Stomach smooth muscle (tissue), 2 donors: ENCODE measurements around the gene ARSG.
"Not testable (repeated sequence)": the region's sequence is repeated elsewhere in the genome, so short reads cannot be mapped to it uniquely, and the experiment has no call there.

Experiments
- H3K27ac ChIP-seq: one replicate; pipeline ENCODE4 v1.7.0; 2013; ENCODE audit warnings: mild to moderate bottlenecking, low read length, inconsistent platforms
- H3K27me3 ChIP-seq, 2 donors: one replicate each; pipeline ENCODE4 v1.7.0; 2013; ENCODE audit warnings: low read length in 2 of 2; ENCODE audit not compliant: insufficient read depth in 2 of 2, control insufficient read depth in 1 of 2
- H3K36me3 ChIP-seq, 2 donors: one replicate each; pipeline ENCODE4 v1.7.0; 2013; ENCODE audit warnings: low read length in 2 of 2; ENCODE audit not compliant: control insufficient read depth in 2 of 2, insufficient read depth in 2 of 2
- H3K4me1 ChIP-seq: one replicate; pipeline ENCODE4 v1.7.0; 2013; ENCODE audit warnings: low read length; ENCODE audit not compliant: control insufficient read depth, insufficient read depth
- H3K4me3 ChIP-seq, 2 donors: one replicate each; pipeline ENCODE4 v1.7.0; 2013; ENCODE audit warnings: low read length in 2 of 2
- H3K9ac ChIP-seq, 2 donors: one replicate each; pipeline ENCODE4 v1.7.0; 2013; ENCODE audit warnings: low read length in 2 of 2, mild to moderate bottlenecking in 1 of 2
- H3K9me3 ChIP-seq, 2 donors: one replicate each; pipeline ENCODE4 v1.7.0; 2013; ENCODE audit warnings: low read length in 2 of 2; ENCODE audit not compliant: control insufficient read depth in 2 of 2
- donor health status: healthy.
- donor health status: Pancreatic carcinoma.

Gene ARSG

DNA sequence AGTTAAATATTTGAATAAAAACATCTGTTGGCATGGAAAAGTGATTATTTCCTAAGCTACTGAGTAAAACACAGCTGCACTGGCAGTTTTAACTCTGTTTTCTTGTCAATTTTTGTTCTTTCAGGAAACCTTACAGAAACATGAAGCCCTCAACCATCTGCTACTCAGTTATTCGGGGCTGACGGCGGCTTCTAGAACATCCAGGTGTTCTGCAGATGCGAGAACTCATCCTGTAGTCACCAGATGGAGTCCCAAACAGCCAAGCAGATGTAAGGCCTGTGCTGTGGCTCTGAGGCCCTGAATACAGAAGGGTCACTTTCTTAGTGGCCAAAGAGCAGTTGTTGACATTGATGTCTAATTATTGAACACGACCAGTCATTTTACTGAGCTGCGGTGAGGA is 15.5 kb downstream of the ARSG start:
- no peak overlapping the region for H3K27ac ChIP-seq
- no peaks in the 10 kb centered on the region for H3K36me3 ChIP-seq
- no peak overlapping the region for H3K4me3 ChIP-seq
- H3K27me3 ChIP-seq, result no peaks in the 10 kb centered on the region
- no peak overlapping the region for H3K9ac ChIP-seq
- H3K4me1 ChIP-seq, result no peaks in the 10 kb centered on the region
- H3K9me3 ChIP-seq, result peaks cover 0 to 3% of the 10 kb centered on the region in 2 donors

DNA sequence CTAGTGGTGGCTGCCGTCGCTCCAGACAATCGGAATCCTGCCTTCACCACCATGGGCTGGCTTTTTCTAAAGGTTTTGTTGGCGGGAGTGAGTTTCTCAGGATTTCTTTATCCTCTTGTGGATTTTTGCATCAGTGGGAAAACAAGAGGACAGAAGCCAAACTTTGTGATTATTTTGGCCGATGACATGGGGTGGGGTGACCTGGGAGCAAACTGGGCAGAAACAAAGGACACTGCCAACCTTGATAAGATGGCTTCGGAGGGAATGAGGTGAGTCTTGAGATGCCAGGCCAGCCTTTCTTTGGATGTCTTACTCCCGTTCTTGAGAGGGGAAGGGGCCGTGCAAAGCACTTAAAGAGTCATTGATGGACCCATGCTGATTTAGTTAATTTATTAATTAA is 16.1 kb downstream of the ARSG start:
- H3K9ac ChIP-seq, result no peak overlapping the region
- no peak overlapping the region for H3K4me3 ChIP-seq
- no peaks in the 10 kb centered on the region for H3K9me3 ChIP-seq
- no peaks in the 10 kb centered on the region for H3K4me1 ChIP-seq
- no peaks in the 10 kb centered on the region for H3K36me3 ChIP-seq
- no peaks in the 10 kb centered on the region for H3K27me3 ChIP-seq
- no peak overlapping the region for H3K27ac ChIP-seq

DNA sequence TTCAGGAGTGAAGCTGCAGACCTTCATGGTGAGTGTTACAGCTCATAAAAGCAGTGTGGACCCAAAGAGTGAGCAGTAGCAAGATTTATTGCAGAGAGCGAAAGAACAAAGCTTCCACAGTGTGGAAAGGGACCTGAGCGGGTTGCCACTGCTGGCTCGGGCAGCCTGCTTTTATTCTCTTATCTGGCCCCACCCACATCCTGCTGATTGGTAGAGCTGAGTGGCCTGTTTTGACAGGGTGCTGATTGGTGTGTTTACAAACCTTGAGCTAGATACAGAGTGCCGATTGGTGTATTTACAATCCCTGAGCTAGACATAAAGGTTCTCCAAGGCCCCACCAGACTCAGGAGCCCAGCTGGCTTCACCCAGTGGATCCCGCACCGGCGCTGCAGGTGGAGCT is 17.2 kb downstream of the ARSG start:
- not testable (repeated sequence) for H3K4me1 ChIP-seq, H3K36me3 ChIP-seq, H3K4me3 ChIP-seq, H3K27ac ChIP-seq, H3K27me3 ChIP-seq, H3K9ac ChIP-seq, H3K9me3 ChIP-seq

DNA sequence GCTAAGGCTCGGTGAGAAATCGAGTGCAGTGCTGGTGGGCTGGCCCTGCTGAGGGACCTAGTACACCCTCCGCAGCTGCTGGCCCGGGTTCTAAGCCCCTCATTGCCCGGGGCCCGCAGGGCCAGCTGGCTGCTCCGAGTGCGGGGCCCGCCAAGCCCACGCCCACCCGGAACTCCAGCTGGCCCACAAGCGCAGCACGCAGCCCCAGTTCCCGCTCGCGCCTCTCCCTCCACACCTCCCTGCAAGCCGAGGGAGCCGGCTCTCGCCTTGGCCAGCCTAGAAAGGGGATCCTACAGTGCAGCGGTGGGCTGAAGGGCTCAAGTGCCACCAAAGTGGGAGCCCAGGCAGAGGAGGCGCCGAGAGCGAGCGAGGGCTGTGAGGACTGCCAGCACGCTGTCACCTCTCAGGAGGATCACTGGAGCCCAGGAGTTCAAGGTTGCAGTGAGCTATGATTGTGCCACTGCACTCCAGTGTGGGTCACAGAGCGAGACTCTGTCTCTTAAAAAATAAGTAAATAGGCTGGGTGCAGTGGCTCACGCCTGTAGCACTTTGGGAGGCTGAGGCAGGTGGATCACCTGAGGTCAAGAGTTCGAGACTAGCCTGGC is 17.9 kb downstream of the ARSG start:
- not testable (repeated sequence) for H3K4me3 ChIP-seq, H3K4me1 ChIP-seq, H3K36me3 ChIP-seq, H3K9me3 ChIP-seq, H3K27me3 ChIP-seq, H3K27ac ChIP-seq, H3K9ac ChIP-seq

DNA sequence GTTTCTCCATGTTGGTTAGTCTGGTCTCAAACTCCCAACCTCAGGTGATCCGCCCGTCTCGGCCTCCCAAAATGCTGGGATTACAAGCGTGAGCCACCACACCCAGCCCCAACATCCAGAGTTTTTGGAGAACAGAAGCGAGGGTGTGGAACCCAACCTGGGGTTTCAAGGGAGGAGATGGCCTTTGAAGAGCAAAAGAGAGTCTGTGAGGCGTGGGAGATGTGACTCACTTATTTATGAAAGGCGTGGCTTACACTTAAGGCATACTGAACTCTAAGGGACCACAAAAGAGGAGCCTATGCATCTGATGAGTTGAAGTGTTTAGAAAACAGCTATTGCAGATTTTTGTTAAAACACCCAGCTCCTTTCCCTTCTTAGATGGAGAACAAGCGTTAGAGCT is 18.9 kb downstream of the ARSG start:
- no peaks in the 10 kb centered on the region for H3K27me3 ChIP-seq
- no peaks in the 10 kb centered on the region for H3K36me3 ChIP-seq
- no peaks in the 10 kb centered on the region for H3K9me3 ChIP-seq
- no peak overlapping the region for H3K4me3 ChIP-seq
- no peaks in the 10 kb centered on the region for H3K4me1 ChIP-seq
- no peak overlapping the region for H3K9ac ChIP-seq
- H3K27ac ChIP-seq, result no peak overlapping the region

DNA sequence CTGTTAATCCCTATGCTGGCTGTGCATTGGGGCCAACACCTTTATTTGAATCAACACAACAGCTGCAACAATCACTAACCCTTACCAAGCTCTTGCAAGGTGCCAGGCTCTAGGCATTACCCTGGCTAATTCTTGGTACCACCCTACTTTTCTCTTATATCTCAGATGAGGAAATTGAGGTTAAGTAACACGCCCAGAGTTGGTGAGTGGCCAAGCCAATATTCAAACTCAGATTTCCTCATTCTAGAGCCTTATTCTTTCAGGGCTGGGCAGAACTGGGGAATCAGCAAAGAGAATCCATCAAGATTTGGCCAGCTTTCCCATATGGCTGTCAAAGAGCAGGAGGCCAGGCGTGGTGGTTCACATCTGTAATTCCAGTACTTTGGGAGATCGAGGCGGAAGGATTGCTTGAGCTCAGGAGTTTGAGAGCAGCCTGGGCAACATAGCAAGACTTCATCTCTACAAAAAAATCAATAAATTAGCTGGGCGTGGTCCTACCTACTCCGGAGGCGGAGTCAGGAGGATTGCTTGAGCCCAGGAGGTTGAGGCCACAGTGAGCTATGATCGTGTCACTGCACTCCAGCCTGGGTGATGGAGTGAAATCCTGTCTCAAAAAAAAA is 23.7 kb downstream of the ARSG start:
- no peaks in the 10 kb centered on the region for H3K27me3 ChIP-seq
- H3K4me1 ChIP-seq, result no peaks in the 10 kb centered on the region
- no peak overlapping the region for H3K4me3 ChIP-seq
- no peak overlapping the region for H3K9ac ChIP-seq
- no peak overlapping the region for H3K27ac ChIP-seq
- no peaks in the 10 kb centered on the region for H3K36me3 ChIP-seq
- H3K9me3 ChIP-seq, result no peaks in the 10 kb centered on the region

DNA sequence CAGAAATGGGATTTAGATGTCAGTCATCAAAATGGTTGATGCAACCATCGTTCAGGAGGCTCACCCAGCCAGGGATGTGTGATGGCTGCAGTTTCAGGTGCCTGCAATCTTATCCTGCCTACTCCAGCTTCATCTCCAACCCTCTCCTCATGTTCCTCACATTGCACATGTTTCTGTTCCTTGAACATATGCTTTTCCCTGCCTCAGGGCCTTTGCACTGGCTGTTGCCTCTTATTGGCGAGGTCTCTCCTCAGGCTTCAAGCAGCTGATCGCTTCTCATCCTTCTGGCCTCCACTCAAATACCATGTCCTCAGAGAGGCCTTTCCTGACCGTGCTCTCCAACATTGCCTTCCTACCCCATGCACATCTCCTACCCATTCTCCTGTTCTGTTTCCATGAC is 24.6 kb downstream of the ARSG start:
- no peak overlapping the region for H3K4me3 ChIP-seq
- H3K27me3 ChIP-seq, result no peaks in the 10 kb centered on the region
- H3K36me3 ChIP-seq, result no peaks in the 10 kb centered on the region
- H3K9ac ChIP-seq, result no peak overlapping the region
- no peaks in the 10 kb centered on the region for H3K9me3 ChIP-seq
- H3K4me1 ChIP-seq, result no peaks in the 10 kb centered on the region
- no peak overlapping the region for H3K27ac ChIP-seq

DNA sequence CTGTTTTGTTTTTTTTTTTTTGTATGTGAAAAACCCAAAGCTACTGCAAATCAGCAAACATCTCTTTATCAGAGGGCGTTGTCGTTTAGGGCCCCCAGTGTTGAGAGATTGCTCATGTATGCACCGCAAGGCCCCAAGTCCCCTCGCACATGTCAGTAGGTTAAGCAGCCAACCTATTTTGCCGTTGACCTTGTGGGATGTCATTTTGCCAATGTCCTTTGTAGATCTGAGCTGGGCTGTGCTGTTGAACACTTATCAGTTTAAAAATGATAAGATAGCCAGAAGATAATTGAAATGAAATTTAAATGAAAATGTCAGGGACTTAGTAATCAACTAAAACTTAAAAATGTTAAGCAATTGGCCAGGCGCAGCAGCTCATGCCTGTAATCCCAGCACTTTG is 26.2 kb downstream of the ARSG start:
- Histone ChIP-seq H3K4me3 (no peak overlapping the region), H3K9ac (no peak overlapping the region), H3K4me1 (no peaks in the 10 kb centered on the region), H3K9me3 (no peaks in the 10 kb centered on the region), H3K27me3 (no peaks in the 10 kb centered on the region), H3K27ac (no peak overlapping the region), H3K36me3 (no peaks in the 10 kb centered on the region)

DNA sequence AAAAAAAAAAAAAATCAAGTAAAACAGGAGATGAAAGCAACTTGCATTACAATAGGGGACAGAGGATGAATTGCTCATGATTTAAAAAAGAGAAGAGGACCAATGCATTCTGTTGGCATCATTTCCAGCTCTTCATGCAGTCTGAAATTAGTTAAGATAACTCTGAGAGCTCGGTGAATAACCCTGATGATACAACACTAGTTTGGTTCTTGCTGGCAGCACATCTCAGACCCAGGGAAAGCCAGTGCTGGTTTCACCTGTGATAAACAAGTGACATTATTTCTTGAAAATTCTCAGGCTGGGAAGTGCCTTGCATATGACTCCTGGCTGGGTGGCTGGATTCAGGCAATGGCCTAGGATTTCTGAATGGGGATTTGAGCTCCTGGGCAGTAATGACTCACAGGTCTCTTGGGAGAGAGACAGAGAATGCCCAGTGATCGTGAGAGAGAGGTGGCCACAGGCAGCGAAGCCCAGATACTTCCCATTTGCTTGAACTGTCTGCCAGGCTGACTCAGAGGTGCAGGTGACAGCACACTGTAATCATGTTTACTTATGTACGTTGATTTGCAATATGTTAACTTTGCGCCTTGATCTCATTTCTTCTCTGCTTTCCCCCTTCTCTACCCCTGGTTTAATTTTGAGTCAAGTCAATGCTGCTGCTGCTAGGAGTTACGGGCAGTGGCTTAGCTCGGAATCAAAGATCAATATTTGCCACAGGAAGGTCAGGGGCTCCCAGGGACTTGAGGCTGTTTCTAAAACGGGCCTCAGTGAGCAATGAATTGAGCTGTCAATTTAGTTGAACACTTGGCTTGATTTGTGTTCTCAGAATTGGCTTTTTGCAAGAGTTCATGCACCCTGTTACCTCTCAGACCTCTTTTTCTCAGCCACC is 27.1 kb downstream of the ARSG start:
- Histone ChIP-seq H3K4me1 (no peaks in the 10 kb centered on the region), H3K9ac (no peak overlapping the region), H3K9me3 (no peaks in the 10 kb centered on the region), H3K27ac (no peak overlapping the region), H3K27me3 (no peaks in the 10 kb centered on the region), H3K36me3 (no peaks in the 10 kb centered on the region), H3K4me3 (no peak overlapping the region)

DNA sequence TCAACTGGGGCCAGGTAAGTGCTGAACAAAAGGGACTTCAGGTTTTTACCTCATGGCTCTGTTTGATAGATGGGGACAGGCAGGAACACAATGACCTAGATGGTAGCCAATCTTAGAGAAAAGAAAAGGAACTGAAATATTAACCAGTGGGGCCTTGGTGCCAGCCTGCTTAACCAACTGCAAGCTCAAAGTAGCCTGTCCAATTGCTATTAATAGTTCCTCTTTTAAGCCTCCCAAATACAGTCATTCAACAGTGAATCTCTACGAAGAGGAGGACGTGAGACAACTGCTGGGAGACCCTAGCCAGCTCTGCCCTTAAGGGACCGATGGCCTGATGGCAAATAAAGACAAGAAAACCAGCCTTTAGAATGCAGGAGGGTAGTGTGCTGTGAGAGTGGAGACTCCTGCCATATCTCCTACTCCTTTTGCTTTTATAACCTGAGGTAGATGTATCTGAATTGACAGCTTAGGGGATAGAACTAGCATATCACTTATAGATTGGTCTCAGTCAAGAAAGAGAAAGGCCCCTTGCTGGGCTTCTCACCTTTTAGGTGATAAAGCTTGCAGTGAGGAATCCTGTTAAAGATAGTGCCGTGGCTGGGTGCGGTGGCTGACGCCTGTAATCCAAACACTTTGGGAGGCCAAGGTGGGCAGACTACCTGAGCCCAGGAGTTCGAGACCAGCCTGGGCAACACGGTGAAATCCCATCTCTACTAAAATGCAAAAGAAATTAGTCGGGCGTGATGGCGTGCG is 28.3 kb downstream of the ARSG start:
- Histone ChIP-seq H3K9me3 (no peaks in the 10 kb centered on the region), H3K9ac (no peak overlapping the region), H3K4me3 (no peak overlapping the region), H3K27me3 (no peaks in the 10 kb centered on the region), H3K4me1 (no peaks in the 10 kb centered on the region), H3K36me3 (no peaks in the 10 kb centered on the region), H3K27ac (no peak overlapping the region)
